ENCODE data around the gene ENKUR.

The ENKUR gene

GRCh38 chr10:25015828-25016375, at the start of gene ENKUR:
ENKUR (minus strand) TSS chr10:25016158; CDS start chr10:25015936, 222 bp downstream.
- Histone ChIP-seq H3K4me1 (ENCODE audit: control insufficient read depth, insufficient read depth, low read length) (no peaks in the 10 kb centered on the region), H3K36me3 (ENCODE audit: control insufficient read depth, insufficient read depth, low read length) (no peaks in the 10 kb centered on the region), H3K9ac (ENCODE audit: low read length) (peak within 1 kb of the TSS; percentile 77), H3K4me3 (ENCODE audit: low read length) (peak within 1 kb of the TSS; percentile 23), H3K27me3 (ENCODE audit: control insufficient read depth, insufficient read depth, low read length) (no peaks in the 10 kb centered on the region), H3K9me3 (ENCODE audit: control insufficient read depth, low read length) (no peaks in the 10 kb centered on the region)

- peaks cover 38% of the 10 kb centered on the region for H3K4me1 ChIP-seq (ENCODE audit: control insufficient read depth, insufficient read depth, low read length)
- H3K4me3 ChIP-seq (ENCODE audit: low read length) = no peak overlapping the region
- H3K9ac ChIP-seq (ENCODE audit: low read length) = no peak overlapping the region
- no peaks in the 10 kb centered on the region for H3K27me3 ChIP-seq (ENCODE audit: control insufficient read depth, insufficient read depth, low read length)
- H3K36me3 ChIP-seq (ENCODE audit: control insufficient read depth, insufficient read depth, low read length) = no peaks in the 10 kb centered on the region
- H3K9me3 ChIP-seq (ENCODE audit: control insufficient read depth, low read length) = no peaks in the 10 kb centered on the region
Observed at GRCh38 chr10:25064401-25064800, 48.4 kb upstream of the ENKUR start.

GRCh38 chr10:25063644-25064043, 47.7 kb upstream of the ENKUR start:
- Histone ChIP-seq H3K9me3 (ENCODE audit: control insufficient read depth, low read length) (no peaks in the 10 kb centered on the region), H3K27me3 (ENCODE audit: control insufficient read depth, insufficient read depth, low read length) (no peaks in the 10 kb centered on the region), H3K4me3 (ENCODE audit: low read length) (no peak overlapping the region), H3K36me3 (ENCODE audit: control insufficient read depth, insufficient read depth, low read length) (no peaks in the 10 kb centered on the region), H3K9ac (ENCODE audit: low read length) (no peak overlapping the region), H3K4me1 (ENCODE audit: control insufficient read depth, insufficient read depth, low read length) (peaks cover 38% of the 10 kb centered on the region)

- no peaks in the 10 kb centered on the region for H3K27me3 ChIP-seq (ENCODE audit: control insufficient read depth, insufficient read depth, low read length)
Observed at GRCh38 chr10:25063157-25063556, 47.2 kb upstream of the ENKUR start.

GRCh38 chr10:25061711-25062449, 45.9 kb upstream of the ENKUR start:
- no peaks in the 10 kb centered on the region for H3K27me3 ChIP-seq (ENCODE audit: control insufficient read depth, insufficient read depth, low read length)
- no peaks in the 10 kb centered on the region for H3K9me3 ChIP-seq (ENCODE audit: control insufficient read depth, low read length)
- no peaks in the 10 kb centered on the region for H3K36me3 ChIP-seq (ENCODE audit: control insufficient read depth, insufficient read depth, low read length)
- H3K4me1 ChIP-seq (ENCODE audit: control insufficient read depth, insufficient read depth, low read length) = peaks cover 48% of the 10 kb centered on the region
- H3K9ac ChIP-seq (ENCODE audit: low read length) = peak overlapping the region; percentile 57
- H3K4me3 ChIP-seq (ENCODE audit: low read length) = no peak overlapping the region

More at GRCh38 chr10:25063157-25063556, 47.2 kb upstream of the ENKUR start:
- no peaks in the 10 kb centered on the region for H3K9me3 ChIP-seq (ENCODE audit: control insufficient read depth, low read length)
- no peak overlapping the region for H3K4me3 ChIP-seq (ENCODE audit: low read length)
- no peaks in the 10 kb centered on the region for H3K36me3 ChIP-seq (ENCODE audit: control insufficient read depth, insufficient read depth, low read length)
- no peak overlapping the region for H3K9ac ChIP-seq (ENCODE audit: low read length)
- peaks cover 39% of the 10 kb centered on the region for H3K4me1 ChIP-seq (ENCODE audit: control insufficient read depth, insufficient read depth, low read length)

- Histone ChIP-seq H3K9ac (ENCODE audit: low read length) (peak overlapping the region; percentile 57), H3K4me3 (ENCODE audit: low read length) (no peak overlapping the region), H3K36me3 (ENCODE audit: control insufficient read depth, insufficient read depth, low read length) (no peaks in the 10 kb centered on the region), H3K9me3 (ENCODE audit: control insufficient read depth, low read length) (no peaks in the 10 kb centered on the region), H3K27me3 (ENCODE audit: control insufficient read depth, insufficient read depth, low read length) (no peaks in the 10 kb centered on the region), H3K4me1 (ENCODE audit: control insufficient read depth, insufficient read depth, low read length) (peaks cover 48% of the 10 kb centered on the region)
Observed at GRCh38 chr10:25061125-25061524, 45.2 kb upstream of the ENKUR start.

GRCh38 chr10:25059990-25060389, 44.0 kb upstream of the ENKUR start:
- H3K27me3 ChIP-seq (ENCODE audit: control insufficient read depth, insufficient read depth, low read length) = no peaks in the 10 kb centered on the region
- H3K4me1 ChIP-seq (ENCODE audit: control insufficient read depth, insufficient read depth, low read length) = peaks cover 48% of the 10 kb centered on the region
- no peaks in the 10 kb centered on the region for H3K9me3 ChIP-seq (ENCODE audit: control insufficient read depth, low read length)
- H3K36me3 ChIP-seq (ENCODE audit: control insufficient read depth, insufficient read depth, low read length) = no peaks in the 10 kb centered on the region
- H3K9ac ChIP-seq (ENCODE audit: low read length) = no peak overlapping the region
- no peak overlapping the region for H3K4me3 ChIP-seq (ENCODE audit: low read length)

GRCh38 chr10:25057886-25058285, 41.9 kb upstream of the ENKUR start:
- H3K4me1 ChIP-seq (ENCODE audit: control insufficient read depth, insufficient read depth, low read length) = peaks cover 42% of the 10 kb centered on the region
- no peaks in the 10 kb centered on the region for H3K9me3 ChIP-seq (ENCODE audit: control insufficient read depth, low read length)
- H3K36me3 ChIP-seq (ENCODE audit: control insufficient read depth, insufficient read depth, low read length) = no peaks in the 10 kb centered on the region
- no peak overlapping the region for H3K9ac ChIP-seq (ENCODE audit: low read length)
- H3K27me3 ChIP-seq (ENCODE audit: control insufficient read depth, insufficient read depth, low read length) = no peaks in the 10 kb centered on the region
- H3K4me3 ChIP-seq (ENCODE audit: low read length) = no peak overlapping the region

GRCh38 chr10:25056726-25057125, 40.8 kb upstream of the ENKUR start:
- Histone ChIP-seq H3K27me3 (ENCODE audit: control insufficient read depth, insufficient read depth, low read length) (no peaks in the 10 kb centered on the region), H3K36me3 (ENCODE audit: control insufficient read depth, insufficient read depth, low read length) (no peaks in the 10 kb centered on the region), H3K4me3 (ENCODE audit: low read length) (no peak overlapping the region), H3K9me3 (ENCODE audit: control insufficient read depth, low read length) (no peaks in the 10 kb centered on the region), H3K9ac (ENCODE audit: low read length) (no peak overlapping the region), H3K4me1 (ENCODE audit: control insufficient read depth, insufficient read depth, low read length) (peaks cover 32% of the 10 kb centered on the region)

- no peaks in the 10 kb centered on the region for H3K36me3 ChIP-seq (ENCODE audit: control insufficient read depth, insufficient read depth, low read length)
- no peak overlapping the region for H3K4me3 ChIP-seq (ENCODE audit: low read length)
- no peaks in the 10 kb centered on the region for H3K27me3 ChIP-seq (ENCODE audit: control insufficient read depth, insufficient read depth, low read length)
Observed at GRCh38 chr10:25052012-25052411, 36.1 kb upstream of the ENKUR start.

GRCh38 chr10:25050402-25050801, 34.4 kb upstream of the ENKUR start:
- Histone ChIP-seq H3K4me3 (ENCODE audit: low read length) (no peak overlapping the region), H3K4me1 (ENCODE audit: control insufficient read depth, insufficient read depth, low read length) (no peaks in the 10 kb centered on the region), H3K9me3 (ENCODE audit: control insufficient read depth, low read length) (no peaks in the 10 kb centered on the region), H3K9ac (ENCODE audit: low read length) (no peak overlapping the region), H3K36me3 (ENCODE audit: control insufficient read depth, insufficient read depth, low read length) (no peaks in the 10 kb centered on the region), H3K27me3 (ENCODE audit: control insufficient read depth, insufficient read depth, low read length) (no peaks in the 10 kb centered on the region)

More at GRCh38 chr10:25052012-25052411, 36.1 kb upstream of the ENKUR start:
- no peaks in the 10 kb centered on the region for H3K4me1 ChIP-seq (ENCODE audit: control insufficient read depth, insufficient read depth, low read length)
- H3K9me3 ChIP-seq (ENCODE audit: control insufficient read depth, low read length) = no peaks in the 10 kb centered on the region
- H3K9ac ChIP-seq (ENCODE audit: low read length) = no peak overlapping the region

- H3K36me3 ChIP-seq (ENCODE audit: control insufficient read depth, insufficient read depth, low read length) = no peaks in the 10 kb centered on the region
- no peaks in the 10 kb centered on the region for H3K27me3 ChIP-seq (ENCODE audit: control insufficient read depth, insufficient read depth, low read length)
- no peak overlapping the region for H3K9ac ChIP-seq (ENCODE audit: low read length)
- no peaks in the 10 kb centered on the region for H3K4me1 ChIP-seq (ENCODE audit: control insufficient read depth, insufficient read depth, low read length)
- H3K4me3 ChIP-seq (ENCODE audit: low read length) = no peak overlapping the region
- H3K9me3 ChIP-seq (ENCODE audit: control insufficient read depth, low read length) = no peaks in the 10 kb centered on the region
Observed at GRCh38 chr10:25049966-25050365, 34.0 kb upstream of the ENKUR start.

Data from mucosa of stomach (tissue), 1 donor.